Measurements from ENCODE around the gene GRK7. TPM values are rescaled to one million over a fixed set of nuclear protein-coding genes. Genes with fewer than 3 reads are reported as not detected.
A peak's percentile ranks its signal among the peaks of the same experiment; 100 is the strongest.

The GRK7 gene
- polyA plus RNA-seq, 1 of the 3 experiments (the other 2 are of a cell fraction) = not detected

DNA sequence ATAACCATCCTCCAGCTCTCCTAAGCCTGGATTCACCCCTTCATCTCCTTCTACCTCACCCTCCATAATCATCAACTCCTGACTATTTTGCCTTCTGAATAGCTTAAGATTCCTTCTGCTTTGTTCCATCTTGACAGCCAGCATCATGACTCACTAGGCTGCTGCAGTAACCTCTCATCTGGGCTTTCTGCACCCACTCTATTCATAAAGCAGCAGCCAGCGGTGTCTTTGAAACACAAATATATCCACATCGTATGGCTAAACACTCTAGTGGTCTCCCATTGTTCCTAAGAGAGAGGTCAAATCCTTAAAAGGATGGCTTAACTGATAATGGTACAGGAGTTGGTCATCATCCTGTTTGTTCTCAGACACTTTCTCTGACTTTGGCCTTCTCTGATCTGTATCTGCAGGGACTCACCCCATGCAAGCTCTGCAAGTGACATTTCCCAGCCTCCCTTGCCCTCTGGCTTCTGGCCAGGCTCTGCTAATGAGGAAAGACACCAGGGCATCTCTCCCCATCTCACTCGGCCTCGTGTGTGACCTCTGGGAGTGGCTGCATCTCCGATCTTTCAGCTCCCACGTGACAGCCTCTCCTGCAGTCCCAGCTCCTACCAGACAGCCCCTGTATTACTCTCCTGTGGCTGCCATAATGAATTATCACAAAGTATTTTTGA, 6.2 kb downstream of the GRK7 start:
- TF ChIP-seq NFIC (IDR thresholded peaks at IDR 0.05; ENCODE audit: borderline replicate concordance) (peak; percentile 15; the same call in 1 of the 2 replicates), GATA2 (CRISPR knock-in tag; IDR thresholded peaks at IDR 0.05) (peak; percentile 74), RCOR1 (IDR thresholded peaks at IDR 0.05; ENCODE audit: low read length) (0 out of 2 replicates have a peak, but pooled peaks have one; percentile 37), CHD2 (IDR thresholded peaks at IDR 0.05; ENCODE audit: low read length, partially characterized antibody) (no peak), SMC3 (IDR thresholded peaks at IDR 0.05; ENCODE audit: low read depth, low read length) (no peak)
- CTCF ChIA-PET = interaction anchor here (1.4 kb wide), 1 partner anchor 31 kb away, joined by 9 read pairs; the partner anchor contains the start of gene RNF7
- Histone ChIP-seq H3K9me2 (no peaks in the 10 kb centered on the region), H3K27ac (ENCODE audit: low read depth in 2 of 2, low read length in 1 of 2) (no peak overlapping the region), H3K9ac (no peak overlapping the region), H2AFZ (ENCODE audit: low read depth) (no peak overlapping the region), H3K4me3 (ENCODE audit: low read depth in 2 of 2, low read length in 1 of 2) (no peak overlapping the region), H3K79me2 (ENCODE audit: insufficient read depth) (no peaks in the 10 kb centered on the region), H3K4me2 (no peak overlapping the region), H3K36me3 (replicated peaks in 1 of 2; ENCODE audit: control insufficient read depth in 1 of 2, insufficient read depth in 2 of 2, low read length in 1 of 2) (no peaks in the 10 kb centered on the region), H3K27me3 (ENCODE audit: insufficient read depth) (no peaks in the 10 kb centered on the region), H3K4me1 (ENCODE audit: control insufficient read depth in 1 of 2, insufficient read depth in 2 of 2, low read depth in 1 of 2, low read length in 1 of 2) (peaks cover 0 to 11% of the 10 kb centered on the region in 2 experiments; a peak in 1 of 4 replicates), H4K20me1 (ENCODE audit: insufficient read depth) (no peaks in the 10 kb centered on the region), H3K9me3 (no peaks in the 10 kb centered on the region), H3F3A (replicated peaks; ENCODE audit: insufficient read depth) (no peaks in the 10 kb centered on the region)
- POLR2A ChIA-PET = no interaction called here
- DNase-seq = peak; percentile 77
- 44% methylated on average over 6 of the region's 6 CpGs for WGBS (ENCODE audit: low lambda C conversion rate)

DNA sequence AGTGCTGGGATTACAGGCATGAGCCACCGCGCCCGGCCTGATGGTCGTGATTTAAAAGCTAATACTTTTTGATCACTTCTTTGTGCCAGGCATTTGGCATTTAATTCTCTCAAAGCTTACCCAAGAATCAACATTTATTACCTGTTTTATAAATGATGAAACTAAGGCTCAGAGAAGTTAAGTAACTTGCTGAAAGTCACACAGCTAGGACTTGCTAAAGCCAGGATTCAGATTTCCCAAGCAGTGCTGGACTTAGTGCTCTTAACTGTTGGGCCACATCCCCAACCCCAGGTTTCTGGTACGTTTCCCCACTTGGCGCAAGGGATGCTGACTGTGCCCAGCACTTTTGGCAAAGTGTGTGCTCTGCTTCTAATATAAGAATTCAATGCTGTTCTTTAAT, 10.5 kb downstream of the GRK7 start:
- WGBS (ENCODE audit: low lambda C conversion rate) = 93% methylated on average over 6 of the region's 6 CpGs
- H3F3A ChIP-seq (replicated peaks; ENCODE audit: insufficient read depth) = no peaks in the 10 kb centered on the region
- no peak overlapping the region for H3K4me3 ChIP-seq (ENCODE audit: low read depth in 2 of 2, low read length in 1 of 2)
- no peak overlapping the region for H3K4me2 ChIP-seq
- H3K9me3 ChIP-seq = no peaks in the 10 kb centered on the region
- DNase-seq = no peak
- H3K9me2 ChIP-seq = no peaks in the 10 kb centered on the region
- ChIA-PET POLR2A (no interaction called here), CTCF (interaction anchor here (0.6 to 1.4 kb wide), 3 partner anchors 35 to 1564 kb away, joined by 3 to 5 read pairs (median 5); no protein-coding TSS in a partner anchor)
- H3K36me3 ChIP-seq (replicated peaks in 1 of 2; ENCODE audit: control insufficient read depth in 1 of 2, insufficient read depth in 2 of 2, low read length in 1 of 2) = no peaks in the 10 kb centered on the region
- H3K79me2 ChIP-seq (ENCODE audit: insufficient read depth) = no peaks in the 10 kb centered on the region
- H2AFZ ChIP-seq (ENCODE audit: low read depth) = no peak overlapping the region
- H4K20me1 ChIP-seq (ENCODE audit: insufficient read depth) = no peaks in the 10 kb centered on the region
- no peak overlapping the region for H3K9ac ChIP-seq
- H3K4me1 ChIP-seq (ENCODE audit: control insufficient read depth in 1 of 2, insufficient read depth in 2 of 2, low read depth in 1 of 2, low read length in 1 of 2) = peaks cover 0 to 11% of the 10 kb centered on the region in 2 experiments; a peak in 1 of 4 replicates
- TF ChIP-seq TAF1 (IDR thresholded peaks at IDR 0.05; ENCODE audit: borderline replicate concordance, low read depth, low read length) (no peak), TEAD4 (IDR thresholded peaks at IDR 0.05; ENCODE audit: borderline replicate concordance, insufficient read depth) (no peak), RCOR1 (IDR thresholded peaks at IDR 0.05; ENCODE audit: low read length) (no peak), MEF2A (IDR thresholded peaks at IDR 0.05; ENCODE audit: borderline replicate concordance, low read depth) (no peak), GATA2 (CRISPR knock-in tag; IDR thresholded peaks at IDR 0.05) (no peak), RAD21 (IDR thresholded peaks at IDR 0.05; ENCODE audit: low read length) (no peak), POLR2AphosphoS5 (IDR thresholded peaks at IDR 0.05; ENCODE audit: low read depth, low read length) (no peak), NRF1 (IDR thresholded peaks at IDR 0.05; ENCODE audit: low read depth, low read length) (no peak), JUND (IDR thresholded peaks at IDR 0.05) (no peak), NFIC (IDR thresholded peaks at IDR 0.05; ENCODE audit: borderline replicate concordance) (no peak), FOSL2 (IDR thresholded peaks at IDR 0.05; ENCODE audit: borderline replicate concordance, low read depth) (no peak), RFX5 (IDR thresholded peaks at IDR 0.05; ENCODE audit: low read length) (no peak), CHD2 (IDR thresholded peaks at IDR 0.05; ENCODE audit: low read length, partially characterized antibody) (no peak), YY1 (IDR thresholded peaks at IDR 0.05; ENCODE audit: low read depth) (no peak)
- TF ChIP-seq, protein P1, sequence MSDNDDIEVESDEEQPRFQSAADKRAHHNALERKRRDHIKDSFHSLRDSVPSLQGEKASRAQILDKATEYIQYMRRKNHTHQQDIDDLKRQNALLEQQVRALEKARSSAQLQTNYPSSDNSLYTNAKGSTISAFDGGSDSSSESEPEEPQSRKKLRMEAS (IDR thresholded peaks at IDR 0.05; ENCODE audit: low read depth) = no peak
- TF ChIP-seq, protein P2, sequence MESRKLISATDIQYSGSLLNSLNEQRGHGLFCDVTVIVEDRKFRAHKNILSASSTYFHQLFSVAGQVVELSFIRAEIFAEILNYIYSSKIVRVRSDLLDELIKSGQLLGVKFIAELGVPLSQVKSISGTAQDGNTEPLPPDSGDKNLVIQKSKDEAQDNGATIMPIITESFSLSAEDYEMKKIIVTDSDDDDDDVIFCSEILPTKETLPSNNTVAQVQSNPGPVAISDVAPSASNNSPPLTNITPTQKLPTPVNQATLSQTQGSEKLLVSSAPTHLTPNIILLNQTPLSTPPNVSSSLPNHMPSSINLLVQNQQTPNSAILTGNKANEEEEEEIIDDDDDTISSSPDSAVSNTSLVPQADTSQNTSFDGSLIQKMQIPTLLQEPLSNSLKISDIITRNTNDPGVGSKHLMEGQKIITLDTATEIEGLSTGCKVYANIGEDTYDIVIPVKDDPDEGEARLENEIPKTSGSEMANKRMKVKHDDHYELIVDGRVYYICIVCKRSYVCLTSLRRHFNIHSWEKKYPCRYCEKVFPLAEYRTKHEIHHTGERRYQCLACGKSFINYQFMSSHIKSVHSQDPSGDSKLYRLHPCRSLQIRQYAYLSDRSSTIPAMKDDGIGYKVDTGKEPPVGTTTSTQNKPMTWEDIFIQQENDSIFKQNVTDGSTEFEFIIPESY (IDR thresholded peaks at IDR 0.05; ENCODE audit: borderline replicate concordance, low read depth) = no peak
- no peak overlapping the region for H3K27ac ChIP-seq (ENCODE audit: low read depth in 2 of 2, low read length in 1 of 2)
- no peaks in the 10 kb centered on the region for H3K27me3 ChIP-seq (ENCODE audit: insufficient read depth)
